Stimulated activated CD4-positive, alpha-beta T cell treated with anti-CD3 and anti-CD28 coated beads, Interleukin-4, amount 100 ng/mL, for 24 hours (primary cell): ENCODE results near the gene MGAT4A.
"Not testable (repeated sequence)": the region's sequence is repeated elsewhere in the genome, so short reads cannot be mapped to it uniquely, and the experiment has no call there.

Experiments used
- DNase-seq: peaks from one replicate; pipeline ENCODE4 v3.0.0-alpha.2; 2020

The MGAT4A gene

GRCh38 chr2:98728088-98728718 lies 2.7 kb downstream of the MGAT4A start:
- not testable (repeated sequence) for DNase-seq

- no peak for DNase-seq
Measured at GRCh38 chr2:98727369-98728087, 3.4 kb downstream of the MGAT4A start.

DNA sequence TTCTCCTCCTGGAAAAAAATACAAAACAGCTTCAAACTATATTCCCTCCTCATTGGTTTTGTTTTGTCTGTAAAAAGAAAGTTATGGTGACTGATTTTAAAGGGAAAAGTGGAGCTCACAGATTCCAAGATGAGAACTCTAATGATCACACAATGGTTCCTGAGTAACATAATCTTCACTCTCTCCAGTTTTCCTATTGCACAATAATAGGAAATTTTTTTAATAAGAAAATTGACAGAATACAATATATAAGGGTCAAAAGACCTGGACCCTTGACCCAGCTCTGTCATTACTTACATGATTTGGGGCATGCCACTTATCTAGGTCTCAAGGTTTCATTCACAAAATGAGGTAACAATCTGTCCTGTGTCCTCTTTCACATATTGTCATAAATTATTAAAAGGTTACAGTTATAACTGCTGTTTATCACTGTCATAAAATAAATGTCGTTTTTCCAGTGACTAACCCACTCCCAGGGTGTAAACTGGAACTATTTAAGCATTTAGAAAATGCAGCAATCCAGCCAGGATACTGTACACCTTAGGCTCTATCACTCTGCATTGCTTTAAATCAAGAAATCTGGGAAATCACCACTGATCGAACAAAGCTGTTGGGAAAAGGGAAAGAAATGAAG lies 4.1 kb downstream of the MGAT4A start:
- DNase-seq: no peak

DNA sequence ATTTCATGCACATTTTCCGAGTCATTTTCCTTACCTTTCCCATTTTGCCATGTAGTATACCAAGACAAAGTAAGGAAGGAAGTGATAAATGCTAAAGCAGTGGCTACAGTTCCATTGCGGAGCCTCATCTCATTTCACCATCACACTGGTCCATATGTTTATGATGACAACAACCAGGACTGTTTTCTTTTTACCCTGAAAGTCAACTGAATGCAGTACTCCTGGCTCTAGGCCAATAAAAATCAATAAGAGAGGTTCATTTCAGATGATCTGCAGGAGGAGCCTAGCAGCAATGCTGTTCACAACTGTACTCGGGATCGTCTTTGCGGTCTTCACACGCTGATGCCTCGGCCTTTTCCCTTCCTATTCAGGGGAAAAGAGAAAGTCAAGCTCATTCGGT lies 4.7 kb downstream of the MGAT4A start:
- DNase-seq: no peak

DNA sequence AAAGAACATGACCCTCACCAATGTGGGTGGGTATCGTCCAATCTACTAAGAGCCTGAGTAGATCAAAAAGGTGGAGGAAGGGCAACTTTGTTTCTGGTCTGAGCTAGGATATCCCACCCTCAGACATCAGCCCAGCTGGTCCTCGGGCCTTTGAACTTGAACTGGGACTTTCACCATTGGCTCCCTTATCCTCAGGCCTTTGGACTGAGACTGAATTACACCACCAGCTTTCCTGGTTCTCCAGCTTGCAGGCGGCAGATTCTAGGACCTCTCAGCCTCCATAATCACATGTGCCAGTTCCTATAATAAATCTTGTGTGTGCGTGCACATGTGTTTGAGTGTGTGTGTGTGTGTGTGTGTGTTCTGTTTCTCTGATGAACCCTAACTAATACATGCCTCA lies 10.6 kb downstream of the MGAT4A start:
- DNase-seq: no peak

DNA sequence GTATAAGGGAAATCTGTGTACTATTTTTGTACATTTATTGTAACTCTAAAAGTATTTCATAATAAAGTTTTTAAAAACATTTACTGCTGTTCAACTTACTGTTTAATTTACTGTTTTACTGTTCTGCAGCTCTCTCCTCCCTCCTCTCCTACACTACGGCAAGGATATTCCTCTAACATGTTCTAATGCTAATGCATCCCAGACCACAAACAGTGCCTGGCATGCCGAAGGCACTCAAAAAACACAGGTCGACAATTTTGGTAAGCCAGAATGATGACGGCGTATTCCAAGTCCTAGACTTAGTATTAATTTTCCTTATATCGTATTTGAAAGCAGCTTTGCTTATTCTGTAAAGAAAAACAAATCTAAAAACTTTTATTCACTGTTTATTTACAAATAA lies 13.3 kb downstream of the MGAT4A start:
- DNase-seq: no peak

DNA sequence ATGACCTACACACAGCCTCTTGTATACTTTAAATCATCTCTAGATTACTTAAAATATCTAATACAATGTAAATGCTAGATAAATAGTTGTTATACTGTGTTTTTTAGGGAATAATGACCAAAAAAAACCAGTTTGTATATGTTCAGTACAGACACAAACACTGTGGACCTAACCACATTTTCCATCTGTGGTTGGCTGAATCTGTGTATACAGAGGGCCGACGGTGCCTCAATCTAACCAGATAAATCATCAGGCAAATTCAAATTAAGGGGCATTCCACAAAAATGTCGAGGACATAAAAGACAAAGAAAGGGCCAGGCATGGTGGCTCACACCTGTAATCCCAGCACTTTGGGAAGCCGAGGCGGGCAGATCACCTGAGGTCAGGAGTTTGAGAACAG lies 14.1 kb downstream of the MGAT4A start:
- no peak for DNase-seq

DNA sequence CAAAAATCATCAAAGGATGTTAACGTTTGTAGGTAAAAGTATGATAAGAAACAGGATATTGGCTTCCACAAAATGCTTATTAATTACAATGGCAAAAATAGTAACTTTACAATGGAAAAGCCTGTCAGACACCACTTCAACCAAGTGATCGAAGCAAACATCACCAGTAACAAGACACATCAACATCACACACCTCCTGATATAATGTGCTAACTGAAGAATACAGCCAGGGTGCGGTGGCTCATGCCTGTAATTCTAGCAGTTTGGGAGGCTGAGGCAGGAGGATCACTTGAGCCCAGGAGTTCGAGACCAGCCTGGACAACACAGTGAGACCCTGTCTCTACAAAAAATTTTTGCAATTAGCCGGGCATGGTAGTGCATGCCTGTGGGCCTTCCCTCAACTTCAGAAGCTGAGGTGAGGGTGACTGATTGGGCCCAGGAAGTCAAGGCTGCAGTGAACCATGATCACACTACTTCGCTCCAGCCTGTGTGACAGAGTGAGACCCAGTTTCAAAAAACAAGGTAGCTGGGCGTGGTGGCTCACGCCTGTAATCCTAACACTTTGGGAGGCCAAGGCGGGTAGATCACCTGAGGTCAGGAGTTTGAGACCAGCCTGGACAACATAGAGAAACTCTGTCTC lies 15.0 kb downstream of the MGAT4A start:
- no peak for DNase-seq

DNA sequence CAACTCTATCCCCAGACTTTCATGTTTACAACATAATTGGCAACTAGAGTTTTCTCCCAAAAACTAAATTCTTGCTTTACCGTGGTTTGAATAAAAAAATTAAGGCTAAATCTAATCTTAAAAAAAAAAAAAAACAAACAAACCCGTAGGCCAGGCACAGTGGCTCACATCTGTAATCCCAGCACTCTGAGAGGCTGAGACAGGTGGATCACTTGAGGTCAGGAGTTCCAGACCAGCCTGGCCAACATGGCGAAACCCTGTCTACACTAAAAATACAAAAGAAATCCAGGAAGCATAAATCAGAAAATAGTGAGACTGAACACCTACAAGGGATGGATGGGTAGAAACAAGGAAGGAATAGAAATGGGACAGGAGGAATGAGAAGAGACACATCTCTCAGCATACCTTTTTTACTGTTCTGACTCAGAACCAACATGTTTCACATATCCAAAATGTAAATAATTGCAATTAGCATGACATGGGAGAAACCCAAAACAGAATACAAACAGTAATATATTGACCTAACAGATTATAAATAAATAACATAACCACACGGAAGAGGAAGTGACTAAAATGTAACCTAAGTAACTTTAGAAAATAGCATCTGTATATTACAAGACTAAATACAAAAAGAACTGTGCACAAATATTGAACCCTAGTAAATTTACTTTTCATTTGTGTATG lies 17.5 kb downstream of the MGAT4A start:
- no peak for DNase-seq

- DNase-seq: no peak
Measured at GRCh38 chr2:98712145-98712544, 18.8 kb downstream of the MGAT4A start.

DNA sequence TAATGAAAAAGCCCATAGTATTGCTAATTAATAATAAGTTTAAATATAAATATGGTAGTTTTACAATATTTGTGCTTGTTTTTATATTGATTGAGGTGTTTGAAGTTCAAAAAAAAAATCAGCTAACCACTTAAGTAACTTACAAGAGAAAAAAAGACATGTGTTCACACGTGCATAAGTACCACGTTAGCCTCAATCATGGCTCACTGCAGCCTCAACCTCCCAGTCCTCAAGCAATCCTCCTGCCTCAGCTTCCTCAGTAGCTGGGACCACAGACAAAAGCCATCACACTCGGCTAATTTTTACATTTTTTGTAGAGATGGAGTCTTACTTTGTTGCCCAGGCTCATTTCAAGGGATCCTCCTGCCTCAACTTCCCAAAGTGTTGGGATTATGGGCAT lies 19.4 kb downstream of the MGAT4A start:
- no peak for DNase-seq

DNA sequence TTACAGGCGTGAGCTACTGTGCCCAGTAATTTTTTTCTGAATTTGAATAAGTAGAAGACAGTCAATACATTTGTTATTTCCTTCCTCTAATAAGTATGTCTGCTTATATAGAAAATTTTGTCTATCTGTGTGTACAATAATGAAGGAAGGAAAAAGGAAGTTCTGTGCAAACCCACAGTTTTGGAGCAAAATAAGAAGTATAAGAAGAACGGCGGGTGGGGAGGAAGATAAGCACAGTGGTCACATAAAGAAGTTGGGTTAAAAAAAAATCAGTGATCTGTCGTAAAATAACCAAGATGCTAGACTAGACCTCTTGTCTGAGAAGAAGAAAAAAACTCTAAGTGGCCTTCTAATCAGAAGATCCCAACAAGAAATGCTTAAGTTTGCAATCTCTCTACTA lies 20.2 kb downstream of the MGAT4A start:
- DNase-seq: no peak

DNA sequence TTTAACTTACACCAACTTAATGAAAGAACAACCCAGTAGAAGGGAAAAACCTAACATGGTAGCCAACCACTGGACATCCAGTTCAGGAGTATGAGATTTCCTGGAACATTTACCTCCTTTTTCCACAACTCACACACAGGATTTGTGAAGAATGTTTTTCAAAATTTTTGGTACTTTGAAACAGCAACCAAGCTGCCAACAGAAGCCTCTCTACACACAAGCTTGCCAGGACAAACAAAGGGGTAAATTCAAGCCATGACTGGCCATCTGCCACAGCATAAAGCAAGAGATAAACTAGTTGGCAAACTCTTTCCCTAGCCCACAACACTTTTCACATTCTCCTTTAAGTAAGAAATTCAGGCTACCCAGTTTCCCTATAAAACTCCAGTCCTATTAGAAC lies 21.4 kb downstream of the MGAT4A start:
- no peak for DNase-seq

- DNase-seq: no peak
Measured at GRCh38 chr2:98708396-98709186, 22.3 kb downstream of the MGAT4A start.

GRCh38 chr2:98706591-98706990 lies 24.3 kb downstream of the MGAT4A start:
- no peak for DNase-seq

DNA sequence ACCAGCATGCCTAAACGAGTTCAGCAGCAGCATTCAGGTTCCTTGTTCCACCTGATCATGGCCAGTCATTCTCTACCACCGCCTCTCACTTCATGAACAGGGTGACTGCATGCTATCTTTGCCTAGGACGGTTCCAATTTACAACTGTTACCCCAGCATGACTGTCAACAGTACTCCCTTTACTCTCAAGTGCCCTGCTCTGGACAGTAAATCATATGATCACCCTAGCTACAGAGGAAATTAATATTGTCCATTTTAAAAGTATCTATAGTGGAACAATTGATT lies 25.7 kb downstream of the MGAT4A start:
- DNase-seq: no peak

DNA sequence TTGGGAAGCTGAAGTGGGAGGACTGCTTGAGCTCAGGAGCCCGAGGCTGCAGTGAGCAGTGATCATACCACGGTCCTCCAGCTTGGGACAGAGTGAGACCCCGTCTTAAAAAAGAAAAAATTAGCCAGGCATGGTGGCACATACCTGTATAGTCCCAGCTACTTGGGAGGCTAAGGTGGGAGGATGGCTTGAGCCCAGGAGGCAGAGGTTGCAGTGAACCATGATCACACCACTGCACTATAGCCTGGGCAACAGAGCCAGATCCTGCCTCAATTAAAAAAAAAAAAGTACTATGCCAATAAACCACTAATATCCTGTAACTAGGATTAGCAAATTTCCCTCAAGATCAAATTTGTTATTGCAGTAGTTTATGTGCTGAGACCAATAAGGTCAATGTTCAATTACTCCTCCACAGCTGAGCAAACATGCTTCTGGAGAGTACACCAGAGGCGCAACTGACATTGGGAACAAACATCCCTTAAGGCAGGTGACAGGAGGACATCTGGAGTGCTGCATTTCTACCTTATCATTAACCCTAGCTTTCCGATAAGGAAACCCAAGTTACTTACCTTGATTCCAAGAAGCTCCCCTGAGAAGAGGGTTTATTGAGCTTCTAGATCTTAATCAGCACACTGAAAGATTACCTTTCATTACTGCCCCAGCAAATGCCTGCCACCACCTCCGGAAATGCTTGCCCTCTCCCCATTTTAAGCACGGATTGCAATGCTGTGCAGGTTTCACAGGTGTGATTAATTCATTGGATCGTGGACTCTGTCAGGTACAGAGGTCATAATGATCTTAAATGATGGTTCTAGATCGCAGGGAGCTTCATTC lies 26.2 kb downstream of the MGAT4A start:
- DNase-seq: no peak

DNA sequence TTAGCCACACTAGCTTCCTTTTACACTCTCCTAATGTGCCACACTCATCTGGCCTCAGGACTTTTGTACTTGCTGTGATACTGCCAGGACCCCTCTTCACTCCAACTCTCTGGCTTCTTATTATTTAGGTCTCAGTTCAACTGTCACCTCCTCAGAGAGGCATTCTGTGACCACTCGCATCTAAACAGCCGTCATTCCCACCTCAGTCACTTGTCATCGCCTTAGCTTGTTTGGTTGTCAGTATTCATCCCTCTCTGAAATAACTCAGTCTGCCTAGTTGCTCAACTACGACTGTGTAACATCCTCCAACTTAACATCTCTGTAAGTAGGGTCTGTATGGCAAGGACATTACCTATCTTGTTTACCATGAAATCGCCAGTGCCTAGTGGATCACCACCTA lies 27.2 kb downstream of the MGAT4A start:
- no peak for DNase-seq

- no peak for DNase-seq
Measured at GRCh38 chr2:98702858-98703620, 27.9 kb downstream of the MGAT4A start.

- no peak for DNase-seq
Measured at GRCh38 chr2:98702127-98702802, 28.7 kb downstream of the MGAT4A start.
